SK-N-SH (cell line): Measurements from ENCODE around the gene ODF2L. TPM values are rescaled to one million over a fixed set of nuclear protein-coding genes. Genes with fewer than 3 reads are reported as not detected.
"Not testable (repeated sequence)": the region's sequence is repeated elsewhere in the genome, so short reads cannot be mapped to it uniquely, and the experiment has no call there.

Experiments used
- CTCF ChIA-PET: fragments of 300-600, 350-600 bp; formaldehyde crosslinking; extraction: SDS; loops from one replicate; lab custom pipeline; 2021; lab: Yijun Ruan, JAX
- POLR2A ChIA-PET: fragments of 350-600 bp; sonication (Branson Sonifier 250); formaldehyde crosslinking; extraction: SDS; loops from one replicate; lab custom pipeline; 2020; ENCODE audit warnings: antibody characterized with exemption, inconsistent platforms; lab: Yijun Ruan, JAX
- DNase-seq: peaks from one replicate; pipeline ENCODE4 v3.0.0; 2012
- H2AFZ ChIP-seq: fragments of 200-600 bp; sonication (generic); 2 replicates; pipeline ENCODE4 v1.8.1; 2016; ENCODE audit warnings: antibody characterized with exemption, mild to moderate bottlenecking, low read depth
- H3F3A ChIP-seq: fragments of 200-600 bp; sonication (generic); replicated peaks from 2 replicates; pipeline ENCODE3; 2016; ENCODE audit warnings: antibody characterized with exemption, mild to moderate bottlenecking; ENCODE audit not compliant: insufficient read depth
- H3K27ac ChIP-seq, 2 experiments: fragments of 200-500 bp in 1 of 2; fragments of 200-600 bp in 1 of 2; sonication (Bioruptor generic) in 1 of 2; sonication (generic), shearing (Covaris generic) in 1 of 2; 2 replicates each; pipeline versions ENCODE4 v1.5.1 to v1.6.1; 2014 to 2016; ENCODE audit warnings: low read depth in 2 of 2, inconsistent platforms in 1 of 2, low read length in 1 of 2, mild to moderate bottlenecking in 1 of 2, mixed read lengths in 1 of 2
- H3K27me3 ChIP-seq: fragments of 200-600 bp; sonication (generic), shearing (Covaris generic); 2 replicates; pipeline ENCODE4 v1.6.1; 2016; ENCODE audit warnings: mixed run types; ENCODE audit not compliant: insufficient read depth
- H3K36me3 ChIP-seq, 2 experiments: fragments of 200-500 bp in 1 of 2; fragments of 200-600 bp in 1 of 2; sonication (Bioruptor generic) in 1 of 2; sonication (generic) in 1 of 2; replicated peaks in 1 of 2; 2 replicates each; pipeline versions ENCODE3 to v1.5.1; 2014 to 2016; ENCODE audit warnings: low read length in 1 of 2, mild to moderate bottlenecking in 1 of 2; ENCODE audit not compliant: insufficient read depth in 2 of 2, control insufficient read depth in 1 of 2
- H3K4me1 ChIP-seq, 2 experiments: fragments of 200-500 bp in 1 of 2; fragments of 200-600 bp in 1 of 2; sonication (Bioruptor generic) in 1 of 2; sonication (generic), shearing (Covaris generic) in 1 of 2; 2 replicates each; pipeline versions ENCODE4 v1.5.1 to v1.6.1; 2014 to 2016; ENCODE audit warnings: low read depth in 1 of 2, low read length in 1 of 2, mixed run types in 1 of 2; ENCODE audit not compliant: insufficient read depth in 2 of 2, control insufficient read depth in 1 of 2
- H3K4me2 ChIP-seq: fragments of 200-600 bp; sonication (generic), shearing (Covaris generic); 2 replicates; pipeline ENCODE4 v1.6.1; 2017; ENCODE audit warnings: mixed run types
- H3K4me3 ChIP-seq, 2 experiments: fragments of 200-500 bp in 1 of 2; fragments of 200-600 bp in 1 of 2; sonication (Bioruptor generic) in 1 of 2; sonication (generic), shearing (Covaris generic) in 1 of 2; 2 replicates each; pipeline versions ENCODE4 v1.5.1 to v1.8.1; 2014 to 2016; ENCODE audit warnings: low read depth in 2 of 2, inconsistent platforms in 1 of 2, low read length in 1 of 2, mild to moderate bottlenecking in 1 of 2, mixed read lengths in 1 of 2, moderate library complexity in 1 of 2
- H3K79me2 ChIP-seq: fragments of 200-600 bp; sonication (generic); 2 replicates; pipeline ENCODE4 v1.8.1; 2017; ENCODE audit warnings: mild to moderate bottlenecking; ENCODE audit not compliant: insufficient read depth
- H3K9ac ChIP-seq: fragments of 200-600 bp; sonication (generic); 2 replicates; pipeline ENCODE4 v1.6.1; 2017; ENCODE audit warnings: mixed run types
- H3K9me2 ChIP-seq: fragments of 200-600 bp; sonication (generic); 2 replicates; pipeline ENCODE4 v1.6.1; 2017; ENCODE audit warnings: mixed run types
- H3K9me3 ChIP-seq: fragments of 200-600 bp; sonication (generic); 2 replicates; pipeline ENCODE4 v1.6.1; 2017; ENCODE audit warnings: mixed run types, mild to moderate bottlenecking, moderate library complexity
- H4K20me1 ChIP-seq: fragments of 200-600 bp; sonication (generic); 2 replicates; pipeline ENCODE4 v1.6.1; 2017; ENCODE audit warnings: mild to moderate bottlenecking, mixed run types; ENCODE audit not compliant: insufficient read depth
- CHD2 ChIP-seq: fragments of 150-350 bp; IDR thresholded peaks from 2 replicates; pipeline ENCODE4 v1.6.1; 2018; ENCODE audit warnings: low read length; ENCODE audit not compliant: partially characterized antibody
- ELF1 ChIP-seq: IDR thresholded peaks from 2 replicates; pipeline ENCODE4 v1.4.0; 2012
- EZH2phosphoT487 ChIP-seq: fragments of 200-600 bp; sonication (generic); IDR thresholded peaks from 2 replicates; pipeline ENCODE4 v1.6.1; 2017; ENCODE audit warnings: low read depth, mixed run types, mild to moderate bottlenecking, antibody characterized with exemption, moderate library complexity, borderline replicate concordance
- FOXM1 ChIP-seq: IDR thresholded peaks from 2 replicates; pipeline ENCODE4 v1.4.0; 2012; ENCODE audit warnings: low read depth, mild to moderate bottlenecking
- PBX3 ChIP-seq: IDR thresholded peaks from 2 replicates; pipeline ENCODE4; 2012
- RCOR1 ChIP-seq: fragments of 150-350 bp; IDR thresholded peaks from 2 replicates; pipeline ENCODE4 v1.6.1; 2017; ENCODE audit warnings: antibody characterized with exemption, low read length
- REST ChIP-seq: IDR thresholded peaks from 2 replicates; pipeline ENCODE4 v1.6.1; 2012; ENCODE audit warnings: mild to moderate bottlenecking, low read depth, low read length, moderate library complexity
- RFX5 ChIP-seq: IDR thresholded peaks from 2 replicates; pipeline ENCODE4 v1.6.1; 2012; ENCODE audit warnings: mild to moderate bottlenecking, improper control_type of control experiment, low read length
- SMC3 ChIP-seq: IDR thresholded peaks from 2 replicates; pipeline ENCODE4 v1.6.1; 2012; ENCODE audit warnings: low read depth, low read length, improper control_type of control experiment
- TEAD4 ChIP-seq: IDR thresholded peaks from 2 replicates; pipeline ENCODE4 v1.4.0; 2012; ENCODE audit warnings: mild to moderate bottlenecking, borderline replicate concordance; ENCODE audit not compliant: insufficient read depth
- USF1 ChIP-seq: IDR thresholded peaks from 2 replicates; pipeline ENCODE4 v1.4.0; 2012; ENCODE audit warnings: low read depth, borderline replicate concordance
- USF2 ChIP-seq: fragments of 150-350 bp; IDR thresholded peaks from 2 replicates; pipeline ENCODE4 v1.6.1; 2017; ENCODE audit warnings: antibody characterized with exemption, low read length, low read depth, borderline replicate concordance
- ZBTB33 ChIP-seq: IDR thresholded peaks from 2 replicates; pipeline ENCODE4 v1.4.0; 2012; ENCODE audit warnings: low read depth, borderline replicate concordance
- WGBS: methylation state at CpG from one replicate; pipeline ENCODE4 v1.1.6; 2017; ENCODE audit warnings: low lambda C conversion rate; 5-methylcytosine and 5-hydroxymethylcytosine counted together
- polyA plus RNA-seq, 3 experiments: library from polyadenylated mRNA; depleted of rRNA; stranded (reverse); fragments of >200 nt; gene quantifications; 2 replicates each; pipeline ENCODE4 v1.2.3, GENCODE V29; 2012

Gene ODF2L
- polyA plus RNA-seq, 1 of the 3 experiments (the other 2 are of a cell fraction) = 5.3 TPM

GRCh38 chr1:86352086-86352485 lies 44.0 kb downstream of the ODF2L start:
- Histone ChIP-seq H3K9me3 (no peaks in the 10 kb centered on the region), H3K79me2 (no peaks in the 10 kb centered on the region), H3K27ac (no peak overlapping the region), H3K4me1 (no peaks in the 10 kb centered on the region), H3K9me2 (no peaks in the 10 kb centered on the region; the same call in 1 of the 2 replicates), H3K4me3 (no peak overlapping the region), H4K20me1 (no peaks in the 10 kb centered on the region), H3K27me3 (no peaks in the 10 kb centered on the region), H3F3A (no peaks in the 10 kb centered on the region), H2AFZ (no peak overlapping the region), H3K9ac (no peak overlapping the region), H3K4me2 (no peak overlapping the region), H3K36me3 (peaks cover 27 to 52% of the 10 kb centered on the region in 2 experiments)
- CTCF ChIA-PET = no interaction called here
- 93% methylated on average over 1 of the region's 1 CpG for WGBS
- TF ChIP-seq SMC3 = no peak
- TF ChIP-seq PBX3 = no peak
- TF ChIP-seq ZBTB33 = no peak
- no peak for DNase-seq
- POLR2A ChIA-PET = no interaction called here

GRCh38 chr1:86350230-86350629 lies 45.9 kb downstream of the ODF2L start:
- DNase-seq, H3K79me2 ChIP-seq, H2AFZ ChIP-seq, H3K9me2 ChIP-seq, H3K4me3 ChIP-seq, H4K20me1 ChIP-seq, H3K9me3 ChIP-seq, H3F3A ChIP-seq, POLR2A ChIA-PET, H3K9ac ChIP-seq, H3K4me1 ChIP-seq, H3K27ac ChIP-seq, H3K27me3 ChIP-seq, H3K4me2 ChIP-seq: not testable (repeated sequence)
- 97% methylated on average over 3 of the region's 3 CpGs for WGBS
- peaks cover 27 to 42% of the 10 kb centered on the region in 2 experiments for H3K36me3 ChIP-seq
- CTCF ChIA-PET = interaction anchor here (1.0 kb wide), 1 partner anchor 30 kb away, joined by 3 read pairs; no protein-coding TSS in a partner anchor

GRCh38 chr1:86346388-86346787 lies 49.7 kb downstream of the ODF2L start:
- Histone ChIP-seq H3K9ac (no peak overlapping the region), H3K9me2 (no peaks in the 10 kb centered on the region; the same call in 1 of the 2 replicates), H2AFZ (no peak overlapping the region), H3K4me1 (no peaks in the 10 kb centered on the region), H3K9me3 (no peaks in the 10 kb centered on the region), H4K20me1 (no peaks in the 10 kb centered on the region), H3K27me3 (no peaks in the 10 kb centered on the region), H3K36me3 (peaks cover 0 to 7% of the 10 kb centered on the region in 2 experiments), H3K79me2 (no peaks in the 10 kb centered on the region), H3F3A (peaks cover 4% of the 10 kb centered on the region), H3K4me3 (no peak overlapping the region), H3K27ac (no peak overlapping the region), H3K4me2 (no peak overlapping the region)
- 100% methylated on average over 1 of the region's 1 CpG for WGBS
- ChIA-PET POLR2A (no interaction called here), CTCF (no interaction called here)
- DNase-seq = no peak
- TF ChIP-seq EZH2phosphoT487 (no peak), TEAD4 (no peak), USF1 (no peak), FOXM1 (no peak), ELF1 (no peak), REST (no peak), RFX5 (no peak), CHD2 (no peak), USF2 (no peak), RCOR1 (no peak)
